Ovary (tissue), 9 donors: ENCODE results near the gene KCTD11. TPM values are rescaled to one million over a fixed set of nuclear protein-coding genes. Genes with fewer than 3 reads are reported as not detected.

Experiments
- DNase-seq, 5 donors: peaks; one replicate each; pipeline ENCODE4 v3.0.0-alpha.2; 2019 to 2020
- H3K27ac ChIP-seq, 2 donors: fragments of 200-600 bp; one replicate each; pipeline versions ENCODE4 v1.5.1 to v1.8.0; 2019 to 2022
- H3K27me3 ChIP-seq: fragments of 200-600 bp; one replicate; pipeline ENCODE4 v1.8.0; 2022
- H3K36me3 ChIP-seq: fragments of 200-600 bp; sonication (generic); one replicate; pipeline ENCODE4 v1.5.1; 2019
- H3K4me1 ChIP-seq: one replicate; pipeline ENCODE4 v1.8.1; 2013; ENCODE audit warnings: mild to moderate bottlenecking, moderate library complexity; ENCODE audit not compliant: insufficient read depth
- H3K4me3 ChIP-seq: fragments of 200-600 bp; sonication (generic); one replicate; pipeline ENCODE4 v1.5.1; 2017
- H3K9me3 ChIP-seq, 2 donors: fragments of 200-600 bp in 1 of 2; sonication (generic) in 1 of 2; one replicate each; pipeline versions ENCODE4 v1.5.1 to v1.8.1; 2013 to 2019; ENCODE audit warnings: mild to moderate bottlenecking in 1 of 2, moderate library complexity in 1 of 2
- CTCF ChIP-seq, 3 donors: fragments of 450-650 bp in 2 of 3; fragments of 200-600 bp in 1 of 3; IDR thresholded peaks; one replicate each; pipeline versions ENCODE4 v1.5.1 to v1.8.0; 2016 to 2022; ENCODE audit warnings: antibody characterized with exemption in 3 of 3, mild to moderate bottlenecking in 1 of 3
- EP300 ChIP-seq: sonication (generic); formaldehyde crosslinking; IDR thresholded peaks from one replicate; pipeline ENCODE4 v1.6.1; 2017; ENCODE audit warnings: antibody characterized with exemption
- POLR2A ChIP-seq: fragments of 450-650 bp; IDR thresholded peaks from one replicate; pipeline ENCODE4 v1.6.1; 2017; ENCODE audit warnings: antibody characterized with exemption, mild to moderate bottlenecking, moderate library complexity
- WGBS, 3 donors: extraction: QIAGEN DNeasy Blood & Tissue Kit in 1 of 3; methylation state at CpG; one replicate each; pipeline versions ENCODE4 v1.1.5 to v1.1.7; 2013 to 2017; 5-methylcytosine and 5-hydroxymethylcytosine counted together
- intact Hi-C, 4 donors: fragments of 100-400 bp; cut with DNase I; formaldehyde crosslinking; loops; one replicate each; pipeline versions ENCODE4 v1.11.0 to v1.15.1; 2022 to 2023
- polyA plus RNA-seq, 2 donors: library from polyadenylated mRNA; stranded (reverse); fragments of 200-250 nt in 1 of 2; fragments of 350-450 nt in 1 of 2; fragmentation: Illumina TruSeq in 1 of 2; extraction: RNeasy Lipid Tissue Mini Kit (QIAGEN cat#74804) in 1 of 2; gene quantifications; one replicate each; pipeline ENCODE4 v1.2.3, GENCODE V29; 2013 to 2014
- total RNA-seq, 7 donors: library from RNA; depleted of rRNA in 2 of 7; stranded (reverse); fragments of >200 nt in 2 of 7; fragmentation: NEBNext Ultra II Directional in 3 of 7; extraction: Animal tissue kit (Norgen Biotek cat#: 25700) in 3 of 7; gene quantifications; one replicate each; pipeline versions ENCODE4 v1.1.0 to v1.2.4, GENCODE V29; 2016 to 2023
- donor health status: DM: no; HTN: no; CAD: no; lungs with moderate emphysema.
- donor health status: DM: no; HTN: no; CAD: no.
- donor health status: Bipolar disorder and iron deficiency.
- donor health status: DM: yes; HTN: yes; CAD: no.
- donor health status: DM: no; HTN: no; CAD: no.
- donor health status: DM: yes; HTN: yes; CAD: no.

KCTD11 gene
- total and polyA plus RNA-seq, 9 donors = 5.1 to 12.9 (median 10.5) TPM

- H3K4me1 ChIP-seq = peaks cover 5% of the 10 kb centered on the region
- no peak for DNase-seq
- peak within 1 kb of the TSS; percentile 81 to 86 for H3K27ac ChIP-seq
- intact Hi-C loops = no loop called here
- WGBS, 3 donors = 0 to 1% (median 0%) methylated on average over 24 to 50 of the region's 50 CpGs
- H3K27me3 ChIP-seq = no peaks in the 10 kb centered on the region
- H3K36me3 ChIP-seq = no peaks in the 10 kb centered on the region
- no peaks in the 10 kb centered on the region for H3K9me3 ChIP-seq
- no peak for TF ChIP-seq POLR2A
- TF ChIP-seq EP300 = no peak
- no peak for TF ChIP-seq CTCF (IDR thresholded peaks at IDR 0.05)
- H3K4me3 ChIP-seq = peak within 1 kb of the TSS; percentile 95
These were observed 23.1 kb upstream of the KCTD11 start, which contains the start of gene NEURL4 for GRCh38 chr17:7328840-7329373. TSS of gene NEURL4 (minus strand) at chr17:7329335. CDS start at chr17:7329312, 23 bp downstream.

GRCh38 chr17:7329374-7329996 is 22.5 kb upstream of the KCTD11 start:
- 0% methylated on average over 28 to 43 of the region's 43 CpGs for WGBS, 3 donors
- peaks cover 5% of the 10 kb centered on the region for H3K4me1 ChIP-seq
- intact Hi-C loops = no loop called here
- H3K9me3 ChIP-seq = no peaks in the 10 kb centered on the region
- H3K36me3 ChIP-seq = no peaks in the 10 kb centered on the region
- peak overlapping the region; percentile 81 to 86 for H3K27ac ChIP-seq
- no peak for TF ChIP-seq EP300
- peak; percentile 84 for TF ChIP-seq POLR2A
- no peaks in the 10 kb centered on the region for H3K27me3 ChIP-seq
- peak; percentile 99 for DNase-seq
- H3K4me3 ChIP-seq = peak overlapping the region; percentile 95

GRCh38 chr17:7329997-7330637 is 21.8 kb upstream of the KCTD11 start:
- 1 to 2% (median 1%) methylated on average over 25 to 34 of the region's 34 CpGs for WGBS, 3 donors
- Histone ChIP-seq H3K4me3 (peak overlapping the region; percentile 95), H3K4me1 (peaks cover 5% of the 10 kb centered on the region), H3K9me3 (no peaks in the 10 kb centered on the region), H3K36me3 (no peaks in the 10 kb centered on the region), H3K27ac (peak overlapping the region; percentile 81 to 86), H3K27me3 (no peaks in the 10 kb centered on the region)
- intact Hi-C loops = loop anchor here in 1 of 4 donors (2.0 kb wide), 1 partner anchor 19 kb away; no protein-coding TSS in a partner anchor
- DNase-seq = peak; percentile 77 to 86 (median 81)
- TF ChIP-seq CTCF (IDR thresholded peaks at IDR 0.05) (no peak), POLR2A (no peak)

GRCh38 chr17:7330638-7331015 is 21.3 kb upstream of the KCTD11 start:
- 49 to 57% (median 53%) methylated on average over 9 to 13 of the region's 13 CpGs for WGBS, 3 donors
- peak in 1 of 5 donors; percentile 40 for DNase-seq
- Histone ChIP-seq H3K4me1 (peaks cover 5% of the 10 kb centered on the region), H3K27ac (peak overlapping the region; percentile 81 to 86), H3K4me3 (peak overlapping the region; percentile 95), H3K9me3 (no peaks in the 10 kb centered on the region), H3K36me3 (no peaks in the 10 kb centered on the region), H3K27me3 (no peaks in the 10 kb centered on the region)
- intact Hi-C loops = loop anchor here in 1 of 4 donors (2.0 kb wide), 1 partner anchor 18 kb away; no protein-coding TSS in a partner anchor
- TF ChIP-seq POLR2A (no peak), EP300 (no peak), CTCF (IDR thresholded peaks at IDR 0.05) (no peak)
